AG08395 (cell line): ENCODE measurements around the gene COBL.

Experiments
- DNase-seq: peaks from one replicate; pipeline ENCODE4 v3.0.0; 2012; ENCODE audit warnings: mixed read lengths, low spot score

COBL gene

DNA sequence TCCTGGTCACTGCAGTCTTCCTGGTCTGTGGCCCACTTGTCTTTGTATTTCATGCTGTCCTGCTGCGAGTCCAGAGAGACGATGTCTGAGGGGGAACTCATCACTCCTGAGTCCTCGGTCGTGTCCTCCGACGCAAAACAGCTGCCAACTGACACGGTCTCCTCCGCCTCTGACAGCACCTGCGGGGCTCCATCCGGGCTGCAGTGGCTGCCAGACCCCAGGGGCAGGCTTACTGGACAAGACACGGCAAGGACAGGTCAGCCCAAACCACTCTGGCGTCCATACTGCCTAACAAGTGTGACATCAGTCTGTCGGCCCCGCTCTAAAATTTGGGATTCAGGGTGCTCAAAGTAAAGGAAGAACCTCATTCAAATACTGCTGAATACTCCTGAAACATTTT lies 273.1 kb downstream of the COBL start:
- DNase-seq, result no peak

DNA sequence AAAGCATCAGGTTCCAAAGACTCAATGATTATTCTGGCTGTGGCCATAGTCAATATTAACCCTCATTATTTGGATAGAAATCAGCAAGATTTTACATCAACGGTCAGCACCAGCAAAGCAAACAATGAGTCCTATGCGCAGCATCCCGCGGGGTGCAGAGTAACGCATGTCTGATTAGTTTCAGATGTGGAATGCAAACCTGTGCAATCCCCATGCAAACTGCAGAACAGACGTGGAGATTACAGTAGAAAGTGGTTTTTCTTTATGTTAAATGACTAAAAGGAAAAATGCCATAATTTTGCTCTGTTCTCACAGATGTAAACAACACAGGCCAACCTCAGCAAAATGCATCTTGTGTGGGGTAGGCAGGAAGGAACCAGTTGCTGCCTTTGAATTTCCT lies 275.8 kb downstream of the COBL start:
- DNase-seq, result peak; percentile 19

DNA sequence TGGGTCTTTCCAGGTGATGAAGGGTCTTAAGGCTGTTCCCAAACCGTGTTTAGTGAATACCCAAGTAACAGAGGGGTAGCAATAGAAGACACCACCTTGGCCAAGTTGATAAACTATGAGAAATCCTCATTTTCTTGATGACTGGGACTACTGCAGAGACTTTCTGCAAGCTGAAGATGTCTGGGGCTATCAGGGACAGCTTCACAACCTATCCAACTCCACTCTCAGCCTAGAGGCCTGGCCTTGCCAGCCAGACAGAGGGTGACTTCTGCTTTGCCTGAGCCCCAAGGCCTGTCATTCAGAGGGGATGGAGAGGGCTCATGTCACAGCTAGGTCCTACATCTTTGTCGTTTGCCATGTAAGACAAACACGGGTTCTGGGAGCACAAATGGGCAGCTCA lies 278.0 kb downstream of the COBL start:
- DNase-seq, result no peak

DNA sequence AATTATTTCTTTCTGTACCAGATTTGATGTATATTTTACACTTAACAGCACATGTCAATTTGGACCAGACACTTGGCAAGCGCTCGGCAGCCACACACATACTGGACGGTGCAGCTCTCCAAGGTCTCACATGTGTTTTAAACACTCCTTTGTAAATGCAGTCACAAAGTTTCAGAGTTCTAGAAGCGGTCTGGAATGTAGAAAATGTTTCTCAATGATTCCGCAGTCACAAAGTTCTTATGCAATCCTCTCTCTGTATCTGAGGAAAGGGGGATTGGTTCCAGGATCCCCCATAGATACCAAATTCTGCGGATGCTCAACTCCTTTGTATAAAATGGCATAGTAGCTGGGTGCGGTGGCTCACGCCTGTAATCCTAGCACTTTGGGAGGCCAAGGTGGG lies 280.9 kb downstream of the COBL start:
- DNase-seq, result peak; percentile 39

DNA sequence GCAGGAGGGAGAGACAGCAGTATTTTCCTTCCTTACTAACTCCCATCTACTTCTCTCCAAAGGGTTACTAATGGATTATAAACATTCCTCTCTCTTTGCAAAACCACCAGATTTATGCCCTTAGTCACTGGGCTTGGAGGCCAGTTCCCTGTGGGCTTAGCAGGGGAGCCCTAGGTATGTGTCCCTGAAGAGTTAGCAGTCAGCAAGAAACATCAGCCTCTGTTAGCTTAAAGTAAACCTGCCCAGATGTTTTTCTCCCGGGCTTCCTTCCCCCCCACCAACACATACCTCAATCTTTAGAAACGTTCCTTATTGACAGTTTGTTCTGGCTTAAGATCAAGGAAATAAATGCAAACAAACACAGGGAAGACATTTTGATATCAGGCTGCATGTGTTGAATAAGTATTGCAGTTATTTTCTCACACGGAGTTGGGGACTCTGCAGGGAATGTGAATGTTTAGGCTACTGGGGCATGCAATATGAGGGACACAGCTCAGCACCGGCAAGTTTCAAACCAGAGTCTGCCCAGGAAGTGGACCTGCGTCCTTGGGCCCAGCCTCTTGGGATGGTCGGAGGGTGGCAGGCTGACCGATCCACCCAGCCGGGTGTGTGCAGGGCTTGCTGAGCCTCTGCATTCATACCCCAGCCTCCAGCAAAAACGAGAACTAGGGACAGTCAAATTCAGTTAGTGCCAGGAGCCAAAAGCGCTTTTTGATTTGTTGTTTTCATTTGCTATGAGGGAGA lies 281.9 kb downstream of the COBL start:
- peak; percentile 90 for DNase-seq

DNA sequence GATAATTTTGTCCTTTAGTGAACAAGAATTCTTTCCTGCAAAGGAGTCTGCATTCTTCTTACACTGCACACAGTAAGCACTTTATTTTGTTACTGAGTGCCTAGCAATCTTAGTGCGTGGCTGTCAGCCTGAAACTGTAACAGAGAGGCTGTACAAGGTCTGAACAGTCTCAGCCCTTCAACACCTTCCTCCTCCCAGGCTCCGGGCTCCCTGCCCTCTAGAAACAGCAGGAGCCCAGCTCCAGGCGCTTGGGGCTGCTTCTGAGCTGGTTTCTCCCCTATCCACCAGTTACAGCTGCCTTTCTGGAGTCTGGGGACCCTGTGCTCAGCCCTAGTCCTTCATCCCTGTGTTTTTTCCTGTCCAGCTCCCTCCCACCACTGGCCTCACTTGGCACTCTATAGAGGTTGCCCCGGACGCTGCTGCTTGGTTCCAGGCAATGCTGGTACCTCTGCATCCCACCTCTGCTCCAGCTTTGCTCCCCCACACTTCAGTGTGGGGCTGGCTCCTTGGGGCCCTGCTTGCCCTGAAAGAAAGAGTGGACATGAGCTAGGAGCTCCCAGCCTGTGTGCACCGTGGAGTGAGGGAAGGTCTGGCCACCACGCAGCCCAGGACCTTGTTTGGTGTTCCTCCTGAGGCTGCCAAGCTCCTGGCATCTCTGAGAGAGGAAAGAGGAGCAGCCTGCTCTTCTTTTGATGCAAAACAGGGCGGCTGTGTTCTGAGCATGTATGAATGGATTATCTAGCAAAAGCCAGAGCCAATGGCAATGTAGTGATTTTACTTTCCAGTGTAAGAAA lies 282.7 kb downstream of the COBL start:
- DNase-seq, result no peak

DNA sequence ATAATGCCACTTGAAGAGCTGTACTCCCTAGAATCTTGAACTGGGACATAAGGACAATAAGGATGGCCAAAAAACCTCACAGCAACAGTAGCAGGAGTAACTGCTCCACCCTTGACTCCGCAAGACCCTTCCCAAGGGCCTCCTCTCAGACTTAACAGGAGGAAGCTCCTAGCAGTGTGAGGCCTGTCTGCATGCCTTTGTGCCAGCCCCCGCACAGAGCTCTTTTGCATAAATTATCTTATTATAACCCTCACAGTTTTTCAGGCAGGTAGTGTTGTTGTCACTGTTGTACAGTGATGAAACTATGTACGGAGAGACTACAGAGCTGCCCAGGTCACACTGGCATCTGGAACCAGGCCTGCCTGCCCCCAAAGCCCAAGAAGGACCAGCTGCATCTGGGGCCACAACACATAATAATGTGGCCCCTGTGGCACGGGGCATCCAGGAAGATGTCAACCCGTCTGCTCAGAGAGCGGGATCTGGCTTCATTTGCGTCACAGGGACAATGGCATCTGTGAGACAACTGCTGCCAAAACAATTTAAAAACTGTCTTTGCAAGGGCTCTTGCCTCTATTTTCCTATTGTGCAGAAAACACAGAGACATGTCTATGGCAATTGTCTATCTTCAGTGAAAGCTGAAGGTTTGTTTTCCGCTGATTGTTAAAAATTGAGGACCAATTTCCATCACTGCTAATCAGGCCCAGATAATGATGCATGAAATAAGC lies 284.7 kb downstream of the COBL start:
- no peak for DNase-seq

DNA sequence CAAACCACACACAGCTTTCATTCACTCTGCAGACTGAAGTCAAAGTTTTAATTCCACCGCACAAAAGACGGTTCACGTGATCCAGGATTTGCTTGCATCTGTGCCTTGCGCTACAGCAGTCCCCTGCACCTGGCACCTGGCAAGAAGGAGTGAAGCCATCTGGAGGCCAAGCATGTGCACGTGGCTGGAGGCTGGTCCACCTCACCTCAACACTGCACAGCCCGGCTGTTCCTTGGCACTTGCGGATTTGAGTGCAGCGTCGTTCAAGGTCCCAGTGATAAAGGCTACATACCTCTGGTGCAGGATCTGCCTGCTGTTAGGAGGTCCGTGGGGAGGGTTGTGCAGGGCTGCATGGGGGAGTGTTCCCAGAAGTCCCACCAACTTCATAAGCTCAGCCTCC lies 285.4 kb downstream of the COBL start:
- DNase-seq, result no peak

DNA sequence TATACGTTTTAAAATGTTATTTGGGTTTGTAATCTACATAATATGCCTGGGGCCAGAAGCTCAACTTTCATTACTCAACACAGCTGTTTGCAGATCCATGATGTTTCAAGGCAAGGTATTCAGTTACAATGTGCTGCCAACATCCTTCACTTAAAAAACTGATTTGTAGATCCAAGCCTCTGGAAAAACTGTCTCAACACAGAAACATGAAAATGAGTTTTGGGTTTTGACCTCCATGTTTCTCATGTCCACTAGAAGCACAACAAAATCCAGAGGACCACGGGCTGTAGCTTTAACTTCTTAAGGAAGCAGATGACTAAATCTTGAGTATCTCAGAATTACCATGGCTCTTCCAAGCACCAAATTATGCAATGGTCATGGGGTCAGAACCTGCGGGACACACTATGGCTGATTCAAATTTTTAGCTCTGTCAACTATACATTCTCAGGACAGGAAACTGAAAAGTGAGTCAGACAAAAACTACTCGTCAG lies 286.9 kb downstream of the COBL start:
- DNase-seq, result peak; percentile 76

DNA sequence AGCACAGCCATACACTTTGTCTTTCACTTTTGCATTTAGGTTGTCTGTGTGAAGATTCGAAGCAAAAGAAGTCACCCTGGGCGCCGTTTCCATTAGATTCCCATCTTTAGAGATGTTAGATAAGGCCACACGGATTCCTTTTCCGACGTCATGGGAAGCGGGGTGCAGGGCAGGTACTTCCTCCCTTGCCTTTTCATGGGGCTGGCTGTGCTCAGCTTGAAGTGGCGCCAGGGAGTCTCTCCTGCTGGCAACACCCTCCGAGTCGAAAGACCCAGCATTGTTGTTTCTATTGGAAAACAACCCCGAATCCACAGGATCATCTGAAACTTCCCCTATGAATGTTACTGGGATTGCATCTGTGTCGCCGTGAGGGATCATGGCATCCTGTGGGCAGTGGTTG lies 287.5 kb downstream of the COBL start:
- DNase-seq, result no peak

DNA sequence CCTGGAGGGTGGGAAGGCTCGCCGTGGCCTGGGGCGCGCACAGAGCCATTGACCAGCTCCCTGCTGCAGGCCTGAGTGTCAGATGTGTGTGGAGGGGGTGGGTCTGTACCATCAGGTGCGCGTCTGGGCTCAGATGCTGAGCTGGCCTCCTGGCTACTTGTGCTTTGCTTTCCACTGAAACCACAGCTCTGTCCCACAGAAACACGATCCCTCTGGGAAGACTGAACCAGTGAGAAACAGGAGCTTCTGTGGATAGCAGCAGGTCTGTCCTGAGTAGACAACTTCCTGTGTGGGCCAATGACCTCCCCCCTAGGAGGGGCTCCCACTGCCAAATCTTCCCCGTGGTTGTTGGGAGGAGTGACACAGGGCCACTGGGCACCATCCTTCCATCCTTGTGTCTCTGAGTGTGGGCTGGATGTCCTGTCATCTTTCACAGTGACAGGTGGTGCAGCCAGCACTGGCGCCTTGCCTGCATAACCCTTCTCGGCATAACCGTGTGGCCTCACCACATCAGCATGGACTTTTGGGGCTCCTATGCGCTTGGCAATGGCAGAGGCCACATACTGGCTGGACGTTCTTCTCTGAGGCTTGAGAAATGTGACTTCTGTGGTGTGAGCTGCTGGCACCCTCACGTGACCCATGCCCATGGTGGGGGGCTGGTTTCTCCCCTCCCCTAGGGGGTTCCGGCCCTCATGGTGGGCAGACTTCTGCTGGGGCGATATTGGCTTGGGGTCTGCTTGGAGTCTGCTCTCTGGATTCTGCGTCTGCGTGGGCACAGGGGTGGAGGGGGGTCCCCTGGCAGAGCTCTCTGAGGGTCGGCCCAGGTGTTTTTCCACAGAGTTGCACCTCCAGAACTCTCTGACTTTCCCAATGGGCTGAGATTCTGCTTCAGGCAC lies 288.4 kb downstream of the COBL start:
- DNase-seq, result no peak

DNA sequence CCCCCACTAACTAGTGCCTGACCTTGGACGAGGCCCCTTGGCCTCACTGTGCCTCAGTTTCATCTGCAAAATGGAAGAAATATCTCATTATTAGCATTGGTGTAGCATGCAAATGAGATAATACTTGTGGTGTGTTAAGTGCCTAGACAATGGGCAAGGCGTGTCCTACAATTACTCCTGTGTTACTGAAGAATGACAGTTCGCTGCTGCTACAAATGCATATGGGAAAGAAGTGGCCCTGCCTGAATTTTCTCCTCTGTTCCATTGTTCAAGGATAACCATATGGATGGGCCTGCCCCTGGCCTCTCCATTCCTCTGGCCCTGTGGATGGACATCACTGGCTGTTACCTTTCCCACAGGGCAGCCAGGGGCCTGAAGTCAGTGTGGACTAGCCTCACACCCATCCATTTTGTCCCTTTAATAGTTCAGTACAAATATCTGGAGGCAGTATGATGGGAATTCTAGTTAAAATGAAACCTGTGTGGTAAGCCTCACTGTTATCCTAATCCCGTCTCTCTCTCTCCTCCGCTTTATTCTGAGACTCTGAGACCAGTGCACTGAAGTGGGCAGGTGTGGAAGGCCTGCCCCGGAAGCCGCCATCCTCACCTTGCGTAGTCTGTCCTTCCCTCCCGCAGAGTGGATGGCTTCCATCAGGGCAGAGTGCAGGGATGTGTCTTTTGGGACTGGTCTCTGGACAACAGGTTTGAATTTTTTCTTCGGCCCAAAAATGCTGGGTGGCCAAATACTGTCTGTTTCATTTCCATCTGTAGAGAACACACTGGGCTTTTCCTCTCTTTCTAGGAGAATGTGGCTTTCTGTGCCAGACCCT lies 289.3 kb downstream of the COBL start:
- DNase-seq, result no peak

DNA sequence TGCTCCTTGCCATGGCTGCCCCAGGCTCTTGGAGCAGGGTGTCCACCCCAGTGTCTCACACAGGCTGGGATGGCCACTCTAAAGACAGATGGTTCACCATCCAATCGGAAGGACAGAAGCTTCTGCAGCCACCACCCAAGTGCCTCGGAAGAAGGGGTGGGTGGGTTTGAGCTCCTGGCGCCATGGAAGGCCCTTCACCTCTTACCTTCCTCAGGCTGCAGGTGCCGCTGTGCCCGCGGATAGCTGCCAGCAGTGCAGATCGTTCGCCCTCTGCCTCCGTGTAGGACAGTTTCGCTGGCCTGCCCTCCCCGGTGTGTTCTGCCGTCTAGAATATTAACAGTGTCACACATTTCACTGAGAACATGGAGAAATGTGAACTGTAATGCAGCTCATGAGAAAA lies 290.3 kb downstream of the COBL start:
- DNase-seq, result no peak

DNA sequence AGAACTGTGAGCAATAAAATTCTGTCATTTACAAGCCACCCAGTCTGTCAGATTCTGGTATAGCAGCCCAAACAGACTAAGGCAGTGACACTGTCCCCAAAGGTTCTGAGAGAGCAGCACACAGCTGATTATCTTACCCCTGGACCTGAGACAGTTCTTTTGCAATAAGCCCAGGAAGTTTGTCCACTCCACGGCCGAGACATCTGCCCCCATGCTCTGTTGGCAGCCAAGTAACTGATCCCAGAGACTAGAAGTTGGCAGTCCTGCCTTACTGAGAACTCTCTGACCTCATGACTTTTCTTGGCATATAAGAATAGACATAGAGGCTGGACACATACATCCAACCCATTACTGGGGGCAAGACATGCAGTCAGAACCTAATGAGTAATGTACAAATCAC lies 290.9 kb downstream of the COBL start:
- no peak for DNase-seq

DNA sequence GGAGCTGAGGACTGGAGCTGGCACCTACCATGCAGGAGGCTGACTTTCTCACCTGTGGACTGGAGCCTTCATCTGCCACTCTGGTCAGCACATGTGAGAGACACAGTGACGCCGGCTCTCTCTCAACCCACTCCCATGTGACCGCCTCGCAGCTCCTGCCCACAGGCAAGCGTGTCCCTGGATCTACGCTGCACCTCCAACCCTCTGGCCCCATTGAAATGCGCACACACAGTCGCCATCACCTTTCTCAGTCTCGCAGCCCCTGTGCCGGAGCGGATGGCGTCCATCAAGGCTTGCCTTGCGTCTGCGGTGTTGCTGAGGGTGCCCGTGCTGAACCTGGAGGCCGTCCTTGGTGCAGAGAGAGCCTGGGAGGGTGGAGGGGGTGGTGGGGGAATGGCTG lies 291.7 kb downstream of the COBL start:
- DNase-seq, result no peak

DNA sequence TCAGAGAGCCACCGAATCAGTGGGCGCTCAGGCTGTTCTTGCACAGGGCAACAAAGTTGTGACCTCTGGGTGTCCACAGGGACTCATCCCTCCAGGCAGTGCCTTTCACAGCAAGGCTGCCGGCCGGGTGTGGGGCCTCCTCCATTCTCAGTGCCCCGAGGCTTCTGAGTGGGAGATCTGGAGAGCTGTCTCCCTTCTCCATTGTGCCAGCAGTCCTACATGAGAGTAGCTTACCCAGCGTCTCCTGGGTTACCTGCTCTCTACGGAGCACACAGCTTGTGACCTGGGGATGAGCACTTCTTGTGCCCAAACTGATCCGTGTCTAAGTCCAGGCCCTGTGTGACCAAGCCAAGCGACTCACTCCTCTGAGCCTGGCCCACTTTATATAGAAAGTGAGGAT lies 293.1 kb downstream of the COBL start:
- DNase-seq, result no peak

DNA sequence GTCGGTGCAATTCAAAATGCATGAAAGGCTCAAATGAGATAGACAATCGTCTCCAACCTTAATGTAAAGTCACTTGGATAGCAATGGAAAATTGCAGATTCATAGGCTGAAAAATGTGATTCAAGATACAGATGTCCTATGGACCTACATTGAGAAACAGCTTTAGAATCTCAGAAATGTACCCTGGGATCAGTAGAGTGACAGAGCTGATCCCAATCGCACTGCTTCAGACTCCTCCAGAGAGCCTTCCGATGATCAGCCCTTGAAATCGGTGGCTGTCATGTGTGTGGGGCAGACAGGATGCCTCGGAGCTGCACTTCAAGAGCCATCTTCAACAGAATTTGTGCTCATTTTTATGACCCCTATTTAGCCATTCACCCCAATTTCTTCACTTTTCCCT lies 293.8 kb downstream of the COBL start:
- no peak for DNase-seq

DNA sequence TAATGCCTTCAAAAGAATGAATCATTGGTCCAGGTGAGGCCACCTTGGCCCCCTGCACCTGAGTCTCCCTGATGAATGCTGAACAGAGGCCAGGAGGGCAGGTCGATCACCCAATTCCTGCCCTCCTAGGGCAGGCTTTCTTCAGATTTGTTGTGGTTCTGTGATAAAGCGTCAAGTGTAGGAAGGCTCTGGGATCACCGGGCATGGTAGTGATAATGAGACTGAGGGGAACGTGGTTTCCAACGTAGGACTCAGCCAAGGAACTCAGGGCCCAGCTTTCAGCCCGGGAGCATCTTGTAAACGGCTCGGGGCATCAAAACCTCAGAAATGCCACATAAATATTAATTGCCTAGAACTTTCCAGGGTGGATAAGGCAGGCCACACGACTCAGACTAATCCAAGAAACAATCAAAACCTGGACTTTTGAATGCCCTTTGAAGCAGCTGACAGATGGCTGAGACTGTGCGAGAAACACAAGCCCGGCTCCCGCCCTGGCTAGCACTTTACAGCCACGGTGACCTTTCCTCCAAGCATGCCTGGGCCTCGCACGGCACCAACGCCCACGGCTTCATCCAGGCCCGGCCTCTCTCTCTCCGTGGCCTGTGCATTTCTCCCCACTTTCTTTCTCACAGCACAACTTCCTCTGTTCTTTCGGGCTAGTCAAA lies 294.6 kb downstream of the COBL start:
- DNase-seq, result no peak

DNA sequence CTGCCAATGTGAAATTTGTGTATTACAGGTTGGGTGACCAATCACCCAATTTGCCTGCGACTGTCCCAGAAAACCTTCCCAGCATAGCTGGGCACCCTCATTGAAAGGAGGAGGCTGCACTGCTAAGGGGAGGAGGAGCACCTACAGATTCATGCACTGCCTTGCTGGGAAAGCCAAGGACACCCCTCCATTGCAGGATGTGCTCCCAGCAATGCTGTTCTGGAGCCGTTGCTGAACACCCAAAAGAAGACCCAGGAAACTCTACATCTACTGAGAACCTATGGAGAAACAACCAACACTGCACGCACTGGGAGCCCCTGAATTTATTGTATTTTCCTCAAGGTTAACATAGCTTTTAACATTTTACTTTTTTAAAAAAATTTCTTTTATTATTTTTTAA lies 295.7 kb downstream of the COBL start:
- DNase-seq, result no peak
